ENCODE measurements around the gene GDAP2. TPM values are rescaled to one million over a fixed set of nuclear protein-coding genes. Genes with fewer than 3 reads are reported as not detected.

GDAP2 gene
- total and polyA plus RNA-seq, 2 experiments from 2014 or later, result 11.3 to 33.3 TPM

DNA sequence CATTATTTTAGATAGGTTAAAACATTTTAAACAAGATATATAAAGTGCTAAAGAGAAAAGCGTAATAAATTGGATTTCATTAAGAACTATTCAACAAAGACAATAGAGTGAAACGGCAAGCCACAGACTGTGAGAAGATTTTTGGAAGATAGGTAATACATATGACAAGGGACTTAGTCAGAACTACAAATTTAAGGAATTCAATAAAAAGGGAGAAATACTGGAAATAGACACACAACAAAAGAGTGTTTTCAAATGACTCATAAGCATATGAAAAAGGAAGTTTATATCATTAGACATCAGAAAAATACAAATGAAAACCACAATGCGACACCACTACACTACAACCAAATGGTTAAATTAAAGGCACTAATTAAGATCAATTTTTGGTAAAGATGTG, 90.5 kb downstream of the GDAP2 start:
- no peak overlapping the region for H2AFZ ChIP-seq
- WGBS (ENCODE audit: low lambda C conversion rate, missing lambda C conversion rate), result 95% methylated on average over 3 of the region's 3 CpGs
- H3K9me2 ChIP-seq (replicated peaks; ENCODE audit: insufficient read depth), result no peaks in the 10 kb centered on the region
- H3K79me2 ChIP-seq, result no peaks in the 10 kb centered on the region
- H3K4me3 ChIP-seq, result no peak overlapping the region
- no peaks in the 10 kb centered on the region for H3K9me3 ChIP-seq (ENCODE audit: low read depth)
- H4K20me1 ChIP-seq (ENCODE audit: insufficient read depth, poor library complexity, severe bottlenecking), result no peaks in the 10 kb centered on the region
- no peaks in the 10 kb centered on the region for H3K36me3 ChIP-seq (replicated peaks; ENCODE audit: insufficient read depth, low read depth)
- TF ChIP-seq, protein P1, sequence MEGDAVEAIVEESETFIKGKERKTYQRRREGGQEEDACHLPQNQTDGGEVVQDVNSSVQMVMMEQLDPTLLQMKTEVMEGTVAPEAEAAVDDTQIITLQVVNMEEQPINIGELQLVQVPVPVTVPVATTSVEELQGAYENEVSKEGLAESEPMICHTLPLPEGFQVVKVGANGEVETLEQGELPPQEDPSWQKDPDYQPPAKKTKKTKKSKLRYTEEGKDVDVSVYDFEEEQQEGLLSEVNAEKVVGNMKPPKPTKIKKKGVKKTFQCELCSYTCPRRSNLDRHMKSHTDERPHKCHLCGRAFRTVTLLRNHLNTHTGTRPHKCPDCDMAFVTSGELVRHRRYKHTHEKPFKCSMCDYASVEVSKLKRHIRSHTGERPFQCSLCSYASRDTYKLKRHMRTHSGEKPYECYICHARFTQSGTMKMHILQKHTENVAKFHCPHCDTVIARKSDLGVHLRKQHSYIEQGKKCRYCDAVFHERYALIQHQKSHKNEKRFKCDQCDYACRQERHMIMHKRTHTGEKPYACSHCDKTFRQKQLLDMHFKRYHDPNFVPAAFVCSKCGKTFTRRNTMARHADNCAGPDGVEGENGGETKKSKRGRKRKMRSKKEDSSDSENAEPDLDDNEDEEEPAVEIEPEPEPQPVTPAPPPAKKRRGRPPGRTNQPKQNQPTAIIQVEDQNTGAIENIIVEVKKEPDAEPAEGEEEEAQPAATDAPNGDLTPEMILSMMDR (IDR thresholded peaks at IDR 0.05; ENCODE audit: poor library complexity), result no peak
- TF ChIP-seq EZH2phosphoT487 (IDR thresholded peaks at IDR 0.05; ENCODE audit: low read depth, severe bottlenecking, unreplicated experiment) (no peak), EZH2 (IDR thresholded peaks at IDR 0.05; ENCODE audit: borderline replicate concordance) (no peak)
- no peak overlapping the region for H3K27ac ChIP-seq
- no peaks in the 10 kb centered on the region for H3K4me1 ChIP-seq (ENCODE audit: insufficient read depth)
- no peak for DNase-seq (ENCODE audit: low spot score)
- H3K4me2 ChIP-seq, result no peak overlapping the region
- no peaks in the 10 kb centered on the region for H3K27me3 ChIP-seq

DNA sequence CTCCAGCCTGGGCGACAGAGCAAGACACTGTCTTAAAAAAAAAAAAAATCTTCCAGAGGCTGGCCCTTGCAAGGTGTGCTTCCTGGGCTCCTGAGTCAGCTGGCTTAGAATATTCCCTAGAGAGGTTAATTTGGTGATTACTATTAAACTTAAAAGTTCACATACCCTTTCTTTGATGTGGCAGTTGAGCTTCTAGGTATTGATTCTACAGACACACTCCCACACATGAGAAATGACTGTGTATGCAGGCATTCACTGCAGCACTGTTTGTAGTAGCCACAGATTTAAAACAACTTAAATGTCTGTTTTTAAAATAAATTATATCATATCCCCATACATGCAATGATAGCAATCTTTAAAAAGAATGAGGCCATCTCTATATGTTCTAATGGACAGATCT, 93.4 kb downstream of the GDAP2 start:
- Histone ChIP-seq H3K36me3 (replicated peaks; ENCODE audit: insufficient read depth, low read depth) (no peaks in the 10 kb centered on the region), H3K27ac (no peak overlapping the region), H3K4me3 (no peak overlapping the region), H2AFZ (no peak overlapping the region), H3K9me3 (ENCODE audit: low read depth) (no peaks in the 10 kb centered on the region), H3K79me2 (no peaks in the 10 kb centered on the region), H3K9me2 (replicated peaks; ENCODE audit: insufficient read depth) (no peaks in the 10 kb centered on the region), H4K20me1 (ENCODE audit: insufficient read depth, poor library complexity, severe bottlenecking) (no peaks in the 10 kb centered on the region), H3K27me3 (no peaks in the 10 kb centered on the region), H3K4me1 (ENCODE audit: insufficient read depth) (no peaks in the 10 kb centered on the region), H3K4me2 (no peak overlapping the region)
- WGBS (ENCODE audit: low lambda C conversion rate, missing lambda C conversion rate), result 93% methylated on average over 1 of the region's 1 CpG
- TF ChIP-seq EZH2phosphoT487 (IDR thresholded peaks at IDR 0.05; ENCODE audit: low read depth, severe bottlenecking, unreplicated experiment) (no peak), EZH2 (IDR thresholded peaks at IDR 0.05; ENCODE audit: borderline replicate concordance) (no peak)
- TF ChIP-seq, protein P1 (IDR thresholded peaks at IDR 0.05; ENCODE audit: poor library complexity), result no peak
- DNase-seq (ENCODE audit: low spot score), result no peak

DNA sequence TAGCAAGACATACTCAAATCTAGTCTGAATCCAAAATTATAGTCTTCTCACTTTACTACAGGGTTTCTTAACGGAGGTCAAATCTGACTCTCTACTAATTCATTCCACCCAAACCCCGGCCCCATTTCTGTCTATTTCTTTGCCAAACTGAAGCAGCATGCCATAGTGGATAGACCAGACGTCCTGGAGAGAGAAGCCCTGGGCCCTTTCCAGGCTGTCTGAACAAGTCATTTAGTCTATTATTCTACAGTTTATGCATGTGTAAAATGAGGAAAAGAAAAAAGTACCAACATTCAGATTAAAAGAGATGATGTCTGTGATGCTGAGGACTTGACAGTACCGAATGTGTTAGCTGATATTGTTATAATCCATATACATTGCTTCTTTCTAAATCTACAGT, 95.0 kb downstream of the GDAP2 start:
- H3K36me3 ChIP-seq (replicated peaks; ENCODE audit: insufficient read depth, low read depth), result no peaks in the 10 kb centered on the region
- WGBS (ENCODE audit: low lambda C conversion rate, missing lambda C conversion rate), result 86% methylated on average over 4 of the region's 4 CpGs
- no peak for DNase-seq (ENCODE audit: low spot score)
- no peak overlapping the region for H3K4me3 ChIP-seq
- no peak overlapping the region for H3K27ac ChIP-seq
- H3K27me3 ChIP-seq, result no peaks in the 10 kb centered on the region
- TF ChIP-seq, protein P1 (IDR thresholded peaks at IDR 0.05; ENCODE audit: poor library complexity), result no peak
- TF ChIP-seq EZH2 (IDR thresholded peaks at IDR 0.05; ENCODE audit: borderline replicate concordance) (no peak), EZH2phosphoT487 (IDR thresholded peaks at IDR 0.05; ENCODE audit: low read depth, severe bottlenecking, unreplicated experiment) (no peak)
- H3K79me2 ChIP-seq, result no peaks in the 10 kb centered on the region
- H4K20me1 ChIP-seq (ENCODE audit: insufficient read depth, poor library complexity, severe bottlenecking), result no peaks in the 10 kb centered on the region
- no peak overlapping the region for H2AFZ ChIP-seq
- H3K9me3 ChIP-seq (ENCODE audit: low read depth), result no peaks in the 10 kb centered on the region
- H3K9me2 ChIP-seq (replicated peaks; ENCODE audit: insufficient read depth), result no peaks in the 10 kb centered on the region
- H3K4me1 ChIP-seq (ENCODE audit: insufficient read depth), result no peaks in the 10 kb centered on the region
- H3K4me2 ChIP-seq, result no peak overlapping the region

DNA sequence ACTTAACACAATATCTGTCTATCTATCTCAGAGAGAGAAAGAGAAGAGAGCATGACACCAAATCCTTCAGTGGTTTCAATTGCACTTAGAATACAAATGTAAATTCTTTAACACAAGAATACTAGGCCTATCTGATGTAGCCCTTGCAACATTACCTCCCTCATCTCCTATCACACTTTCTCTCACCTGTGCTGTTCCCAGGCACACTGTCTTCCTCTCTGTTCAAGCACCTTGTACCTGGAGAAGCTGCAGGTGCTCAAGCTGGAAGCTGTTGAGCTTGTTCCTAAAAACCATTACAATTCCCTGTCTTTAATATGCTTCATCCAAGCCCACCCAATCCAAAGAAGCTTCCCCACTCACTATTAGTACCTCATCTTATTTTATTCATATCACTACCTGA, 97.0 kb downstream of the GDAP2 start:
- no peaks in the 10 kb centered on the region for H3K9me3 ChIP-seq (ENCODE audit: low read depth)
- H3K27me3 ChIP-seq, result no peaks in the 10 kb centered on the region
- H3K36me3 ChIP-seq (replicated peaks; ENCODE audit: insufficient read depth, low read depth), result no peaks in the 10 kb centered on the region
- no peaks in the 10 kb centered on the region for H3K4me1 ChIP-seq (ENCODE audit: insufficient read depth)
- H4K20me1 ChIP-seq (ENCODE audit: insufficient read depth, poor library complexity, severe bottlenecking), result no peaks in the 10 kb centered on the region
- no peak overlapping the region for H3K4me3 ChIP-seq
- no peak for TF ChIP-seq EZH2 (IDR thresholded peaks at IDR 0.05; ENCODE audit: borderline replicate concordance)
- TF ChIP-seq, protein P1 (IDR thresholded peaks at IDR 0.05; ENCODE audit: poor library complexity), result no peak
- no peak overlapping the region for H3K4me2 ChIP-seq
- no peaks in the 10 kb centered on the region for H3K79me2 ChIP-seq
- no peaks in the 10 kb centered on the region for H3K9me2 ChIP-seq (replicated peaks; ENCODE audit: insufficient read depth)
- H2AFZ ChIP-seq, result no peak overlapping the region
- no peak for DNase-seq (ENCODE audit: low spot score)
- no peak overlapping the region for H3K27ac ChIP-seq
